Measurements from ENCODE around the gene PRKCI.
"Not testable (repeated sequence)": the region's sequence is repeated elsewhere in the genome, so short reads cannot be mapped to it uniquely, and the experiment has no call there.

Gene PRKCI

DNA sequence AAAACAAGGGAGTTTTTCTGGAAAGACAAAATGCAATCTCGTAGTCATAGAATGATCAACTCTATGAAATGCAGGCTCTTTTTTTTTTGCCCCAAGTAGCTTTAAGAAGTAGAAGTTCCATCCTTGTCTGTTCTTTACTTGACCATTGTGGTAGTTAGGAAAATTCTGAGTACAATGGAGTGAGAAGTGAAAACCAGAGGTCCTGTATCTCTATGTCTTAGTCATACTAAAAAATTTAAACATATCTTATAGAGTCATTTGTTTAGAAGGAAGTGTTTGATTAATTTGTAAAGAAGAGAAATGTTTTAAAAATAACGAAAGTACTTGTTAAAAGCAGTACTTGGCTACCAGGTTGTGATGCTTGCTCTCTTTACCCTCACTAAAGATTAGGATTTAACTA is 52.4 kb downstream of the PRKCI start:
- Histone ChIP-seq H3F3A (ENCODE audit: low read depth) (no peaks in the 10 kb centered on the region; the same call in 1 of the 2 replicates), H3K4me2 (ENCODE audit: low read depth, low read length, poor library complexity, severe bottlenecking) (no peak overlapping the region), H3K36me3 (ENCODE audit: insufficient read depth, low read length) (peaks cover 52% of the 10 kb centered on the region), H3K4me3 (ENCODE audit: low read length, poor library complexity, severe bottlenecking) (no peak overlapping the region), H3K9ac (ENCODE audit: low read depth, low read length, poor library complexity, severe bottlenecking) (no peak overlapping the region), H3K9me2 (replicated peaks; ENCODE audit: low read depth, low read length) (no peaks in the 10 kb centered on the region), H3K27me3 (ENCODE audit: insufficient read depth, low read length, poor library complexity, severe bottlenecking) (no peaks in the 10 kb centered on the region), H3K9me3 (ENCODE audit: insufficient read depth, low read depth, low read length) (no peaks in the 10 kb centered on the region), H3K4me1 (ENCODE audit: insufficient read depth, low read length, poor library complexity, severe bottlenecking) (peaks cover 16% of the 10 kb centered on the region), H4K20me1 (ENCODE audit: insufficient read depth, low read length, poor library complexity, severe bottlenecking) (no peaks in the 10 kb centered on the region), H3K79me2 (ENCODE audit: insufficient read depth, low read length) (no peaks in the 10 kb centered on the region), H2AFZ (ENCODE audit: low read length) (no peak overlapping the region)
- no peak for TF ChIP-seq EZH2phosphoT487 (IDR thresholded peaks at IDR 0.05; ENCODE audit: borderline replicate concordance)
- TF ChIP-seq, protein P1, sequence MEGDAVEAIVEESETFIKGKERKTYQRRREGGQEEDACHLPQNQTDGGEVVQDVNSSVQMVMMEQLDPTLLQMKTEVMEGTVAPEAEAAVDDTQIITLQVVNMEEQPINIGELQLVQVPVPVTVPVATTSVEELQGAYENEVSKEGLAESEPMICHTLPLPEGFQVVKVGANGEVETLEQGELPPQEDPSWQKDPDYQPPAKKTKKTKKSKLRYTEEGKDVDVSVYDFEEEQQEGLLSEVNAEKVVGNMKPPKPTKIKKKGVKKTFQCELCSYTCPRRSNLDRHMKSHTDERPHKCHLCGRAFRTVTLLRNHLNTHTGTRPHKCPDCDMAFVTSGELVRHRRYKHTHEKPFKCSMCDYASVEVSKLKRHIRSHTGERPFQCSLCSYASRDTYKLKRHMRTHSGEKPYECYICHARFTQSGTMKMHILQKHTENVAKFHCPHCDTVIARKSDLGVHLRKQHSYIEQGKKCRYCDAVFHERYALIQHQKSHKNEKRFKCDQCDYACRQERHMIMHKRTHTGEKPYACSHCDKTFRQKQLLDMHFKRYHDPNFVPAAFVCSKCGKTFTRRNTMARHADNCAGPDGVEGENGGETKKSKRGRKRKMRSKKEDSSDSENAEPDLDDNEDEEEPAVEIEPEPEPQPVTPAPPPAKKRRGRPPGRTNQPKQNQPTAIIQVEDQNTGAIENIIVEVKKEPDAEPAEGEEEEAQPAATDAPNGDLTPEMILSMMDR (conservative IDR thresholded peaks at IDR 0.05; ENCODE audit: low read length): no peak

DNA sequence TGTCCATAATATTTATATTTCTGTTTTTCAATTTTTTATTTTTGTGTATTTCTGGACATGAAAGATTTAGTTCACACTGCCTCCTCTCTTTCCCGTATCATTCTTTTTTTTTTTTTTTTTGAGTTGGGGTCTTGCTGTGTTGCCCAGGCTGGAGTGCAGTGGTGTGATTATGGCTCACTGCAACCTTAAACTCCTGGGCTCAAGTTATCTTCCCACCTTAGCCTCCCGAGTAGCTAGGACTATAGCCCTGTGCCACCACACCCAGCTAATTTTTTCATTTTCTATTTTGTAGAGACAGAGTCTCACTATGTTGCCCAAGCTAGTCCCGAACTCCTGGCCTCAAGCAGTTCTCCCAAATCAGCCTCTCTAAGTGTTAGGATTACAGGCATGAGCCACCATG is 53.6 kb downstream of the PRKCI start:
- Histone ChIP-seq H3K4me3 (ENCODE audit: low read length, poor library complexity, severe bottlenecking) (no peak overlapping the region), H3K4me1 (ENCODE audit: insufficient read depth, low read length, poor library complexity, severe bottlenecking) (peaks cover 16% of the 10 kb centered on the region), H4K20me1 (ENCODE audit: insufficient read depth, low read length, poor library complexity, severe bottlenecking) (no peaks in the 10 kb centered on the region), H3K9me2 (replicated peaks; ENCODE audit: low read depth, low read length) (no peaks in the 10 kb centered on the region), H3K27me3 (ENCODE audit: insufficient read depth, low read length, poor library complexity, severe bottlenecking) (no peaks in the 10 kb centered on the region), H3K9me3 (ENCODE audit: insufficient read depth, low read depth, low read length) (no peaks in the 10 kb centered on the region), H3K79me2 (ENCODE audit: insufficient read depth, low read length) (no peaks in the 10 kb centered on the region), H3K36me3 (ENCODE audit: insufficient read depth, low read length) (peaks cover 43% of the 10 kb centered on the region), H3F3A (ENCODE audit: low read depth) (no peaks in the 10 kb centered on the region; the same call in 1 of the 2 replicates), H3K9ac (ENCODE audit: low read depth, low read length, poor library complexity, severe bottlenecking) (no peak overlapping the region), H3K4me2 (ENCODE audit: low read depth, low read length, poor library complexity, severe bottlenecking) (no peak overlapping the region), H2AFZ (ENCODE audit: low read length) (no peak overlapping the region)
- no peak for TF ChIP-seq EZH2phosphoT487 (IDR thresholded peaks at IDR 0.05; ENCODE audit: borderline replicate concordance)
- TF ChIP-seq, protein P1 (conservative IDR thresholded peaks at IDR 0.05; ENCODE audit: low read length): no peak

DNA sequence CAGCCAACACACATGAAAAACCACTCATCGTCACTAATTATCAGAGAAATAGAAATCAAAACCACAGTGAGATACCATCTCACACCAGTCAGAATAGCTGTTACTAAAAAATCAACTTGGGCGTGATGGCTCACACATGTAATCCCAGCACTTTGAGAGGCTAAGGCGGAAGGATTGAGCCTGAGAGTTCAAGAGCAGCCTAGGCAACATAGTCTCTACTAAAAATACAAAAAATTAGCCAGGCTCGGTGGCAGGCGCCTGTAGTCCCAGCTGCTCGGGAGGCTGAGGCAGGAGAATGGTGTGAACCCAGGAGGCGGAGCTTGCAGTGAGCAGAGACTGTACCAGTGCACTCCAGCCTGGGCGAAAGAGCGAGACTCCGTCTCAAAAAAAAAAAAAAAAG is 55.1 kb downstream of the PRKCI start:
- H3K79me2 ChIP-seq (ENCODE audit: insufficient read depth, low read length): not testable (repeated sequence)
- peaks cover 38% of the 10 kb centered on the region for H3K36me3 ChIP-seq (ENCODE audit: insufficient read depth, low read length)

DNA sequence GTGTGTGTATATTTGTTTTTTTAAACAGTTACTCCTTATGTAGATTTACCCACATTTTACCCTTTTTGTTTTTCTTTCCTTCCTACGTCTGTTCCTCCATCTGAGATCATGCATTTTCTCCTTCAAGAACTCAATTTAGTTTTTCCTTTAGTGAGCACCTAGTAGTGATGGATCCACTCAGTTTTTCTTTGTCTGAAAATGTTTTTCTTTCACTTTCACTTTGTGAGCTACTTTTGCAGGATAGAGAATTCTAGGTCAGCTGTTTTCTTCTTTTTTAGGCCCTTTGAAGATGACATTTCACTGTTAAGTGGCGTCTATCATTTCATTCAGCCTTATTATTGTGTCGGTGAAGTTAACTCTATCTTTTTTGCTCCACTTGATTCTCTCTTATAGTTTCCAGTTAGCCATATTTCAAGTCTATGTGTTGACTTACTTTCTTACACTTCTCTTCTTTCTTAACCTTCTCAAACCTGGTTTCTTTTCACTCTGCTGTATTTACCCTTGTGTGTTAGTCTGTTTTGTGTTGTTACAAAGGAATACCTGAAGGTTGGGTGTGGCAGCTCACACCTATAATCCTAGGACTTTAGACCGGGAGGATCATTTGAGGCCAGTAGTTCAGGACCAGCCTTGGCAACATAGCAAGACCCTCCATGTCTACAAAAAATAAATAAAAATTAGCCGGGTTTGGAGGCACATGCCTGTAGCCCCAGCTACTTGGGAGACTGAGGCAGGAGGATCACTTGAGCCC is 55.8 kb downstream of the PRKCI start:
- Histone ChIP-seq H3K9ac (ENCODE audit: low read depth, low read length, poor library complexity, severe bottlenecking) (peak overlapping the region; percentile 56), H3K4me3 (ENCODE audit: low read length, poor library complexity, severe bottlenecking) (peak overlapping the region; percentile 62), H3K27me3 (ENCODE audit: insufficient read depth, low read length, poor library complexity, severe bottlenecking) (no peaks in the 10 kb centered on the region), H4K20me1 (ENCODE audit: insufficient read depth, low read length, poor library complexity, severe bottlenecking) (no peaks in the 10 kb centered on the region), H3K9me3 (ENCODE audit: insufficient read depth, low read depth, low read length) (no peaks in the 10 kb centered on the region), H3K79me2 (ENCODE audit: insufficient read depth, low read length) (no peaks in the 10 kb centered on the region), H3K4me1 (ENCODE audit: insufficient read depth, low read length, poor library complexity, severe bottlenecking) (peaks cover 16% of the 10 kb centered on the region), H3K36me3 (ENCODE audit: insufficient read depth, low read length) (peaks cover 32% of the 10 kb centered on the region), H3F3A (ENCODE audit: low read depth) (no peaks in the 10 kb centered on the region; the same call in 1 of the 2 replicates), H3K9me2 (replicated peaks; ENCODE audit: low read depth, low read length) (no peaks in the 10 kb centered on the region), H3K4me2 (ENCODE audit: low read depth, low read length, poor library complexity, severe bottlenecking) (peak overlapping the region; percentile 74), H2AFZ (ENCODE audit: low read length) (peak overlapping the region; percentile 72)
- TF ChIP-seq, protein P1 (conservative IDR thresholded peaks at IDR 0.05; ENCODE audit: low read length): no peak
- TF ChIP-seq EZH2phosphoT487 (IDR thresholded peaks at IDR 0.05; ENCODE audit: borderline replicate concordance): no peak

More for the DNA sequence above, 55.1 kb downstream of the PRKCI start:
- H3K9me2 ChIP-seq (replicated peaks; ENCODE audit: low read depth, low read length); H4K20me1 ChIP-seq (ENCODE audit: insufficient read depth, low read length, poor library complexity, severe bottlenecking); H2AFZ ChIP-seq (ENCODE audit: low read length); H3K9me3 ChIP-seq (ENCODE audit: insufficient read depth, low read depth, low read length); H3K27me3 ChIP-seq (ENCODE audit: insufficient read depth, low read length, poor library complexity, severe bottlenecking); H3F3A ChIP-seq (ENCODE audit: low read depth): not testable (repeated sequence)
- H3K4me1 ChIP-seq (ENCODE audit: insufficient read depth, low read length, poor library complexity, severe bottlenecking): peaks cover 16% of the 10 kb centered on the region
- H3K9ac ChIP-seq (ENCODE audit: low read depth, low read length, poor library complexity, severe bottlenecking): peak overlapping the region; percentile 56
- H3K4me3 ChIP-seq (ENCODE audit: low read length, poor library complexity, severe bottlenecking): peak overlapping the region; percentile 62
- H3K4me2 ChIP-seq (ENCODE audit: low read depth, low read length, poor library complexity, severe bottlenecking): peak overlapping the region; percentile 74
